HEK293 (cell line): ENCODE data around the gene FTO.

ENCODE experiments used
- CTCF ChIA-PET: fragments of 350-600 bp; formaldehyde crosslinking; extraction: SDS; loops from one replicate; lab custom pipeline; 2021; ENCODE audit warnings: antibody characterized with exemption; lab: Yijun Ruan, JAX
- POLR2A ChIA-PET: fragments of 300-600 bp; formaldehyde crosslinking; extraction: SDS; loops from one replicate; lab custom pipeline; 2020; ENCODE audit warnings: antibody characterized with exemption, inconsistent platforms; lab: Yijun Ruan, JAX
- H3K27ac ChIP-seq: fragments of 200-500 bp; sonication (Bioruptor generic); 2 replicates; pipeline ENCODE4 v1.5.1; 2014; ENCODE audit warnings: low read depth, low read length, control low read depth, inconsistent platforms; ENCODE audit errors: extremely low read depth
- H3K36me3 ChIP-seq, 2 experiments: fragments of 200-500 bp in 1 of 2; sonication (Bioruptor generic) in 1 of 2; 1 replicate in 1 of 2; 2 replicates in 1 of 2; pipeline ENCODE4 v1.5.1; 2014 to 2017; ENCODE audit warnings: inconsistent platforms in 2 of 2, low read length in 2 of 2; ENCODE audit not compliant: control insufficient read depth in 2 of 2, insufficient read depth in 1 of 2
- H3K4me1 ChIP-seq: fragments of 200-500 bp; sonication (Bioruptor generic); 2 replicates; pipeline ENCODE4 v1.5.1; 2014; ENCODE audit warnings: mild to moderate bottlenecking, low read length, inconsistent platforms; ENCODE audit not compliant: control insufficient read depth, insufficient read depth
- H3K4me3 ChIP-seq: 2 replicates; pipeline ENCODE4 v1.5.1; 2011; ENCODE audit warnings: low read depth, mild to moderate bottlenecking, control low read depth, low read length, moderate library complexity
- H3K9me3 ChIP-seq: fragments of 200-500 bp; sonication (Bioruptor generic); 2 replicates; pipeline ENCODE4 v1.5.1; 2014; ENCODE audit warnings: low read depth, low read length, inconsistent platforms; ENCODE audit not compliant: control insufficient read depth, insufficient read depth
- BCL11B ChIP-seq: fragments of 450-650 bp; formaldehyde crosslinking; IDR thresholded peaks from 2 replicates; pipeline ENCODE4 v1.5.1; 2016; ENCODE audit warnings: low read depth, missing biosample characterization, missing genetic modification characterization
- GLI2 ChIP-seq: fragments of 450-650 bp; formaldehyde crosslinking; IDR thresholded peaks from 2 replicates; pipeline ENCODE4; 2017; ENCODE audit warnings: missing biosample characterization, missing genetic modification characterization, low read depth, borderline replicate concordance
- SETDB1 ChIP-seq: IDR thresholded peaks from one replicate; pipeline ENCODE4 v1.6.1; 2017; ENCODE audit warnings: mild to moderate bottlenecking, low read length, moderate library complexity, mixed read lengths; ENCODE audit not compliant: insufficient read length
- ZNF138 ChIP-seq: fragments of 450-650 bp; formaldehyde crosslinking; IDR thresholded peaks from 2 replicates; pipeline ENCODE4 v1.5.1; 2016; ENCODE audit warnings: missing biosample characterization, missing genetic modification characterization, borderline replicate concordance
- ZNF23 ChIP-seq: fragments of 450-650 bp; formaldehyde crosslinking; IDR thresholded peaks from 2 replicates; pipeline ENCODE4 v1.5.1; 2016; ENCODE audit warnings: missing biosample characterization, missing genetic modification characterization, borderline replicate concordance
- ZNF302 ChIP-seq: fragments of 450-650 bp; formaldehyde crosslinking; IDR thresholded peaks from 2 replicates; pipeline ENCODE4 v1.5.1; 2016; ENCODE audit warnings: missing biosample characterization, missing genetic modification characterization, low read depth
- ZNF311 ChIP-seq: fragments of 450-650 bp; formaldehyde crosslinking; IDR thresholded peaks from 2 replicates; pipeline ENCODE4 v1.5.1; 2017; ENCODE audit warnings: missing biosample characterization, missing genetic modification characterization, borderline replicate concordance
- ZNF473 ChIP-seq: fragments of 450-650 bp; formaldehyde crosslinking; IDR thresholded peaks from 2 replicates; pipeline ENCODE4 v1.5.1; 2017; ENCODE audit warnings: missing biosample characterization, missing genetic modification characterization
- ZNF529 ChIP-seq: fragments of 450-650 bp; formaldehyde crosslinking; IDR thresholded peaks from 2 replicates; pipeline ENCODE4 v1.5.1; 2017; ENCODE audit warnings: missing genetic modification characterization, missing biosample characterization; ENCODE audit not compliant: insufficient replicate concordance
- ZNF549 ChIP-seq: fragments of 450-650 bp; IDR thresholded peaks from 2 replicates; pipeline ENCODE4 v1.5.1; 2018; ENCODE audit warnings: missing biosample characterization, missing genetic modification characterization, mild to moderate bottlenecking, inconsistent platforms, moderate library complexity
- ZNF558 ChIP-seq: fragments of 450-650 bp; formaldehyde crosslinking; IDR thresholded peaks from 2 replicates; pipeline ENCODE4 v1.5.1; 2016; ENCODE audit warnings: missing biosample characterization, missing genetic modification characterization
- ZNF561 ChIP-seq: fragments of 450-650 bp; IDR thresholded peaks from 2 replicates; pipeline ENCODE4 v1.5.1; 2018; ENCODE audit warnings: missing biosample characterization, missing genetic modification characterization, borderline replicate concordance
- ZNF610 ChIP-seq: fragments of 450-650 bp; formaldehyde crosslinking; IDR thresholded peaks from 2 replicates; pipeline ENCODE4 v1.5.1; 2016; ENCODE audit warnings: missing biosample characterization, missing genetic modification characterization, borderline replicate concordance
- ZNF626 ChIP-seq: fragments of 450-650 bp; sonication (Bioruptor Pico); formaldehyde crosslinking; IDR thresholded peaks from 2 replicates; pipeline ENCODE4 v1.5.1; 2018; ENCODE audit warnings: missing biosample characterization, missing genetic modification characterization, inconsistent platforms
- ZNF658 ChIP-seq: fragments of 450-650 bp; formaldehyde crosslinking; IDR thresholded peaks from 2 replicates; pipeline ENCODE4; 2016; ENCODE audit warnings: missing biosample characterization, missing genetic modification characterization
- ZNF777 ChIP-seq: fragments of 450-650 bp; formaldehyde crosslinking; IDR thresholded peaks from 2 replicates; pipeline ENCODE4 v1.5.1; 2017; ENCODE audit warnings: missing biosample characterization, missing genetic modification characterization, borderline replicate concordance
- TF ChIP-seq, protein P1 (sequence below): fragments of 450-650 bp; formaldehyde crosslinking; IDR thresholded peaks from 2 replicates; pipeline ENCODE4 v1.5.1; 2016; ENCODE audit warnings: missing biosample characterization, missing genetic modification characterization, low read depth
- TF ChIP-seq, protein P2 (sequence below): fragments of 450-650 bp; formaldehyde crosslinking; IDR thresholded peaks from 2 replicates; pipeline ENCODE4 v1.5.1; 2016; ENCODE audit warnings: missing biosample characterization, missing genetic modification characterization
- TF ChIP-seq, protein P3 (sequence below): fragments of 450-650 bp; formaldehyde crosslinking; IDR thresholded peaks from 2 replicates; pipeline ENCODE4 v1.5.1; 2016; ENCODE audit warnings: missing biosample characterization, missing genetic modification characterization
- TF ChIP-seq, protein P4 (sequence below): fragments of 450-650 bp; formaldehyde crosslinking; IDR thresholded peaks from 2 replicates; pipeline ENCODE4 v1.5.1; 2016; ENCODE audit warnings: missing biosample characterization, missing genetic modification characterization
- TF ChIP-seq, protein P5 (sequence below): fragments of 450-650 bp; formaldehyde crosslinking; IDR thresholded peaks from 2 replicates; pipeline ENCODE4 v1.5.1; 2016; ENCODE audit warnings: missing biosample characterization, missing genetic modification characterization

The FTO gene

DNA sequence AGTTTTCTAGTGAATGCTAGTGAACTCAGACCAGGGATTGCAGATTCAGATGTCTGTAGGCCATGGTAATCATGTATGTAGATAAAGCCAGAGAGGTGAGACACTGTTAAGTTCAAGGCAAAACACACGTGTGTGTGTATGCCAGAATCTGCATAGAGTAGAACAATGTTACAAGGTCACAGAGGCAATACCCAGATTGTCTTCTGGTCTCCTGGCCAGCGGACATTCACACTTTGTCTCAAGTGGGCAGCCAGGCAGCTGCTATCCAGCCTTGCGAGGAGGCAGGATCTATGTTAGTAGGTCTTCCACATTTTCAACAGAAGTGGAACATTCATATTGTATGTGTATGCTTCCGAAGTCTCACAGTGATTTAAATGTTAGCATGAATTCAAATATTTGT lies 244.4 kb downstream of the FTO start (continued):
- TF ChIP-seq, protein P1, sequence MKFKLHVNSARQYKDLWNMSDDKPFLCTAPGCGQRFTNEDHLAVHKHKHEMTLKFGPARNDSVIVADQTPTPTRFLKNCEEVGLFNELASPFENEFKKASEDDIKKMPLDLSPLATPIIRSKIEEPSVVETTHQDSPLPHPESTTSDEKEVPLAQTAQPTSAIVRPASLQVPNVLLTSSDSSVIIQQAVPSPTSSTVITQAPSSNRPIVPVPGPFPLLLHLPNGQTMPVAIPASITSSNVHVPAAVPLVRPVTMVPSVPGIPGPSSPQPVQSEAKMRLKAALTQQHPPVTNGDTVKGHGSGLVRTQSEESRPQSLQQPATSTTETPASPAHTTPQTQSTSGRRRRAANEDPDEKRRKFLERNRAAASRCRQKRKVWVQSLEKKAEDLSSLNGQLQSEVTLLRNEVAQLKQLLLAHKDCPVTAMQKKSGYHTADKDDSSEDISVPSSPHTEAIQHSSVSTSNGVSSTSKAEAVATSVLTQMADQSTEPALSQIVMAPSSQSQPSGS (tag by site-specific recombination), result no peak
- TF ChIP-seq ZNF658 (tag by site-specific recombination) (no peak), ZNF302 (tag by site-specific recombination) (no peak)
- TF ChIP-seq, protein P2, sequence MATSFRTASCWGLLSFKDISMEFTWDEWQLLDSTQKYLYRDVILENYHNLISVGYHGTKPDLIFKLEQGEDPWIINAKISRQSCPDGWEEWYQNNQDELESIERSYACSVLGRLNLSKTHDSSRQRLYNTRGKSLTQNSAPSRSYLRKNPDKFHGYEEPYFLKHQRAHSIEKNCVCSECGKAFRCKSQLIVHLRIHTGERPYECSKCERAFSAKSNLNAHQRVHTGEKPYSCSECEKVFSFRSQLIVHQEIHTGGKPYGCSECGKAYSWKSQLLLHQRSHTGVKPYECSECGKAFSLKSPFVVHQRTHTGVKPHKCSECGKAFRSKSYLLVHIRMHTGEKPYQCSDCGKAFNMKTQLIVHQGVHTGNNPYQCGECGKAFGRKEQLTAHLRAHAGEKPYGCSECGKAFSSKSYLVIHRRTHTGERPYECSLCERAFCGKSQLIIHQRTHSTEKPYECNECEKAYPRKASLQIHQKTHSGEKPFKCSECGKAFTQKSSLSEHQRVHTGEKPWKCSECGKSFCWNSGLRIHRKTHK (tag by site-specific recombination), result no peak

DNA sequence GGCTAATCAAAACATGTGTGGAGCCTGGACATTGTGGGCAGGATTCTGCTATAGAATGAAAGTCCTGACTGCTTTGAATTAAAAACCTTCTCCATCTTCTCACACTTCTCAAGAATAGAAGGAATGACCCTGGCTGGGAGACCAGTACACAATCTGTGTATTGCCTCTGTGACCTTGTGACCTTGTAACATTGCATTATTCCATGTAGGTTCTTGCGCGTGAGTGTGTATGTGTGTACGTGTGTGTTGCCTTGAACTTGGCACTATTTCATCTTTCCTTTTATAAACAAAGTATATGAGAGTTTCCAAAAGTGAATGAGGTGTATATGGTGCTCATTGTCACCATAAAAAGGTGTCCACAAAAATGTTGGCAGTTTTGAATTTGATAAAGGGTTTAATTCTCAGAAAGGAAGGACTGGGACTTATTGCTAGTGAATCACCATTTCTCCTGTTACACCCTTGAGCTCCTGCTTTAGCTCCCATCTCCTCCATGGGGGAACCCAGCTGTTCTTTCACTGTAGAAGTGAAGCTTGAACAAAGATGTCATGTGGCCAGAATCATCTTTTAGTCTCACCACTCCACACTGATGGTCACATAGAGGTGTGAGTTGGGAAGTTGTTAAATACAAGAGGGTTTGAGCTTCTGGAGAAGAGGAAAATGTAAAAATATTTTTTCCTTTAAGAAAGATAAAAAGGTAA lies 244.9 kb downstream of the FTO start:
- no peaks in the 10 kb centered on the region for H3K36me3 ChIP-seq
- H3K9me3 ChIP-seq, result no peaks in the 10 kb centered on the region
- H3K4me1 ChIP-seq, result 0 out of 2 replicates have a peak, but pooled peaks cover 4% of the 10 kb centered on the region
- H3K4me3 ChIP-seq, result no peak overlapping the region
- H3K27ac ChIP-seq, result no peak overlapping the region
- CTCF ChIA-PET, result no interaction called here
- POLR2A ChIA-PET, result no interaction called here
- TF ChIP-seq BCL11B (tag by site-specific recombination) (no peak), ZNF561 (no peak), ZNF473 (no peak), ZNF558 (no peak), ZNF529 (tag by site-specific recombination) (no peak), ZNF610 (tag by site-specific recombination) (no peak), GLI2 (tag by site-specific recombination) (no peak), ZNF23 (tag by site-specific recombination) (no peak), ZNF549 (no peak), ZNF626 (tag by site-specific recombination) (no peak), ZNF777 (tag by site-specific recombination) (no peak), ZNF311 (no peak), ZNF138 (tag by site-specific recombination) (no peak), SETDB1 (no peak)
- TF ChIP-seq, protein P3, sequence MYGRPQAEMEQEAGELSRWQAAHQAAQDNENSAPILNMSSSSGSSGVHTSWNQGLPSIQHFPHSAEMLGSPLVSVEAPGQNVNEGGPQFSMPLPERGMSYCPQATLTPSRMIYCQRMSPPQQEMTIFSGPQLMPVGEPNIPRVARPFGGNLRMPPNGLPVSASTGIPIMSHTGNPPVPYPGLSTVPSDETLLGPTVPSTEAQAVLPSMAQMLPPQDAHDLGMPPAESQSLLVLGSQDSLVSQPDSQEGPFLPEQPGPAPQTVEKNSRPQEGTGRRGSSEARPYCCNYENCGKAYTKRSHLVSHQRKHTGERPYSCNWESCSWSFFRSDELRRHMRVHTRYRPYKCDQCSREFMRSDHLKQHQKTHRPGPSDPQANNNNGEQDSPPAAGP (tag by site-specific recombination), result no peak
- TF ChIP-seq, protein P4, sequence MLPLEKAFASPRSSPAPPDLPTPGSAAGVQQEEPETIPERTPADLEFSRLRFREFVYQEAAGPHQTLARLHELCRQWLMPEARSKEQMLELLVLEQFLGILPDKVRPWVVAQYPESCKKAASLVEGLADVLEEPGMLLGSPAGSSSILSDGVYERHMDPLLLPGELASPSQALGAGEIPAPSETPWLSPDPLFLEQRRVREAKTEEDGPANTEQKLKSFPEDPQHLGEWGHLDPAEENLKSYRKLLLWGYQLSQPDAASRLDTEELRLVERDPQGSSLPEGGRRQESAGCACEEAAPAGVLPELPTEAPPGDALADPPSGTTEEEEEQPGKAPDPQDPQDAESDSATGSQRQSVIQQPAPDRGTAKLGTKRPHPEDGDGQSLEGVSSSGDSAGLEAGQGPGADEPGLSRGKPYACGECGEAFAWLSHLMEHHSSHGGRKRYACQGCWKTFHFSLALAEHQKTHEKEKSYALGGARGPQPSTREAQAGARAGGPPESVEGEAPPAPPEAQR, result no peak
- TF ChIP-seq, protein P5, sequence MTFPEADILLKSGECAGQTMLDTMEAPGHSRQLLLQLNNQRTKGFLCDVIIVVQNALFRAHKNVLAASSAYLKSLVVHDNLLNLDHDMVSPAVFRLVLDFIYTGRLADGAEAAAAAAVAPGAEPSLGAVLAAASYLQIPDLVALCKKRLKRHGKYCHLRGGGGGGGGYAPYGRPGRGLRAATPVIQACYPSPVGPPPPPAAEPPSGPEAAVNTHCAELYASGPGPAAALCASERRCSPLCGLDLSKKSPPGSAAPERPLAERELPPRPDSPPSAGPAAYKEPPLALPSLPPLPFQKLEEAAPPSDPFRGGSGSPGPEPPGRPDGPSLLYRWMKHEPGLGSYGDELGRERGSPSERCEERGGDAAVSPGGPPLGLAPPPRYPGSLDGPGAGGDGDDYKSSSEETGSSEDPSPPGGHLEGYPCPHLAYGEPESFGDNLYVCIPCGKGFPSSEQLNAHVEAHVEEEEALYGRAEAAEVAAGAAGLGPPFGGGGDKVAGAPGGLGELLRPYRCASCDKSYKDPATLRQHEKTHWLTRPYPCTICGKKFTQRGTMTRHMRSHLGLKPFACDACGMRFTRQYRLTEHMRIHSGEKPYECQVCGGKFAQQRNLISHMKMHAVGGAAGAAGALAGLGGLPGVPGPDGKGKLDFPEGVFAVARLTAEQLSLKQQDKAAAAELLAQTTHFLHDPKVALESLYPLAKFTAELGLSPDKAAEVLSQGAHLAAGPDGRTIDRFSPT (tag by site-specific recombination), result no peak
